Measurements from ENCODE around the gene NTPCR.

DNA sequence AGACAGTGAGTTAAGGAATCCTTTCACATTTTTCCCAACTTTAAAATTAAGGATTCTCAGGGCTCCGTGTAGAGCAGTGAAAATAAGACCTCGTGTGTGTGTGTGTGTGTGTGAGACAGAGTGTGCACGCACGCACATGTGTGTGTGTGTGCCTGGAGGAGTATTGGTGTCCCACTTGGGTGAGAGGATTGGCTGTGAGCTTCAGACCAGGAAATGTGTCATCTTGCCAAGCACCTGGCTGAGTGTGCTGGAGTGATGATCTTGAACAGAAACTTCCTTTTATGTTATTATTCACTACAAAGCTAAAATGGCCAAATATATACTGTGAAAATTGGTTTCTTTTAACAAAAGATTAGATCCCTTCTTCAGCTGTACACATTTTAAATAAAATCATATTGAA, 35.2 kb upstream of the NTPCR start:
- TF ChIP-seq, protein P1, sequence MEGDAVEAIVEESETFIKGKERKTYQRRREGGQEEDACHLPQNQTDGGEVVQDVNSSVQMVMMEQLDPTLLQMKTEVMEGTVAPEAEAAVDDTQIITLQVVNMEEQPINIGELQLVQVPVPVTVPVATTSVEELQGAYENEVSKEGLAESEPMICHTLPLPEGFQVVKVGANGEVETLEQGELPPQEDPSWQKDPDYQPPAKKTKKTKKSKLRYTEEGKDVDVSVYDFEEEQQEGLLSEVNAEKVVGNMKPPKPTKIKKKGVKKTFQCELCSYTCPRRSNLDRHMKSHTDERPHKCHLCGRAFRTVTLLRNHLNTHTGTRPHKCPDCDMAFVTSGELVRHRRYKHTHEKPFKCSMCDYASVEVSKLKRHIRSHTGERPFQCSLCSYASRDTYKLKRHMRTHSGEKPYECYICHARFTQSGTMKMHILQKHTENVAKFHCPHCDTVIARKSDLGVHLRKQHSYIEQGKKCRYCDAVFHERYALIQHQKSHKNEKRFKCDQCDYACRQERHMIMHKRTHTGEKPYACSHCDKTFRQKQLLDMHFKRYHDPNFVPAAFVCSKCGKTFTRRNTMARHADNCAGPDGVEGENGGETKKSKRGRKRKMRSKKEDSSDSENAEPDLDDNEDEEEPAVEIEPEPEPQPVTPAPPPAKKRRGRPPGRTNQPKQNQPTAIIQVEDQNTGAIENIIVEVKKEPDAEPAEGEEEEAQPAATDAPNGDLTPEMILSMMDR (IDR thresholded peaks at IDR 0.05) = no peak
- no peak for TF ChIP-seq POLR2A (IDR thresholded peaks at IDR 0.05)
- TF ChIP-seq EP300 (IDR thresholded peaks at IDR 0.05; ENCODE audit: low read depth) = no peak
- TF ChIP-seq POLR2AphosphoS5 (IDR thresholded peaks at IDR 0.05) = no peak

All from transverse colon (tissue), 4 donors.